ENCODE measurements around the gene TBX21. TPM values are rescaled to one million over a fixed set of nuclear protein-coding genes. Genes with fewer than 3 reads are reported as not detected.

The TBX21 gene
- total and polyA plus RNA-seq, 2 of the 4 experiments (the other 2 are of a cell fraction), result not detected

- intact Hi-C loops (cut with micrococcal nuclease) (no loop called here), dilution Hi-C loops (cut with HindIII; ENCODE audit: low sequenced_read_pairs, unreplicated experiment) (no loop called here), in situ Hi-C loops (cut with MboI; ENCODE audit: low sequenced_read_pairs) (no loop called here)
- Histone ChIP-seq H3K79me1 (ENCODE audit: low read depth in 1 of 2, low read length in 2 of 2) (no peaks in the 10 kb centered on the region), H2BK20ac (ENCODE audit: low read depth, low read length) (no peak overlapping the region), H3K9me1 (ENCODE audit: insufficient read depth, low read length) (peaks cover 5% of the 10 kb centered on the region; the same call in 1 of the 2 replicates), H3K56ac (ENCODE audit: extremely low read depth, insufficient read depth, low read length) (no peak overlapping the region), H2AK5ac (ENCODE audit: low read depth, low read length) (no peak overlapping the region), H2BK15ac (ENCODE audit: low read depth, low read length) (no peak overlapping the region), H2AFZ (replicated peaks; ENCODE audit: low read length, poor library complexity) (no peak overlapping the region), H3K9ac (ENCODE audit: low read depth, low read length) (no peak overlapping the region), H4K5ac (ENCODE audit: low read depth, low read length) (no peak overlapping the region), H4K20me1 (ENCODE audit: insufficient read depth, low read length) (peaks cover 36% of the 10 kb centered on the region), H3K14ac (replicated peaks; ENCODE audit: low read depth, low read length) (no peak overlapping the region), H3K18ac (ENCODE audit: low read depth, low read length) (no peak overlapping the region), H2AK9ac (replicated peaks; ENCODE audit: low read depth, low read length, poor library complexity) (no peak overlapping the region), H4K8ac (ENCODE audit: low read depth in 2 of 2, low read length in 2 of 2) (no peak overlapping the region), H2BK120ac (ENCODE audit: low read depth, low read length) (no peak overlapping the region), H3K4me3 (ENCODE audit: insufficient read depth, low read depth, low read length) (no peak overlapping the region), H2BK5ac (ENCODE audit: low read depth, low read length, poor library complexity, severe bottlenecking) (no peak overlapping the region), H3K4ac (ENCODE audit: low read depth, low read length) (no peak overlapping the region), H3K4me2 (ENCODE audit: low read depth, low read length) (no peak overlapping the region), H3K27ac (ENCODE audit: insufficient read depth, low read length) (no peak overlapping the region), H3K4me1 (ENCODE audit: control insufficient read depth, insufficient read depth, low read length) (peaks cover 22% of the 10 kb centered on the region), H3K36me3 (ENCODE audit: control insufficient read depth, insufficient read depth, low read length) (peaks cover 4% of the 10 kb centered on the region; the same call in 1 of the 2 replicates), H4K91ac (ENCODE audit: insufficient read depth, low read depth, low read length) (no peak overlapping the region), H3K23ac (ENCODE audit: low read depth, low read length) (no peak overlapping the region), H3K27me3 (ENCODE audit: control insufficient read depth, insufficient read depth, low read length) (peaks cover 83% of the 10 kb centered on the region), H3K9me3 (ENCODE audit: control insufficient read depth, insufficient read depth, low read length) (no peaks in the 10 kb centered on the region)
- no TSS peak for BruUV-seq (replicated peaks)
- WGBS, 2 experiments (ENCODE audit: extremely low coverage in 2 of 2, insufficient read length in 1 of 2), result no CpG with 5 or more reads among the region's 10 CpGs
- ATAC-seq (ENCODE audit: low read depth), result no peak
- DNase-seq, result no peak
- CTCF ChIA-PET, result no interaction called here
- TF ChIP-seq CEBPB (IDR thresholded peaks at IDR 0.05; ENCODE audit: low read depth, low read length), result no peak
- TF ChIP-seq MAZ (IDR thresholded peaks at IDR 0.05; ENCODE audit: borderline replicate concordance, low read depth, low read length), result no peak
- no peak for TF ChIP-seq USF2 (IDR thresholded peaks at IDR 0.05; ENCODE audit: low read depth, low read length)
- TF ChIP-seq RAD21 (IDR thresholded peaks at IDR 0.05; ENCODE audit: low read length), result no peak
- no peak for TF ChIP-seq NFE2L2 (IDR thresholded peaks at IDR 0.05; ENCODE audit: low read depth, low read length)
- TF ChIP-seq FOS (IDR thresholded peaks at IDR 0.05; ENCODE audit: low read depth, low read length), result no peak
- TF ChIP-seq MAFK (IDR thresholded peaks at IDR 0.05; ENCODE audit: low read depth, low read length), result no peak
- TF ChIP-seq CTCF (conservative IDR thresholded peaks at IDR 0.05; ENCODE audit: low read depth, low read length), result no peak
- TF ChIP-seq SMC3 (IDR thresholded peaks at IDR 0.05; ENCODE audit: low read depth, low read length), result no peak
- TF ChIP-seq POLR2A (IDR thresholded peaks at IDR 0.05; ENCODE audit: low read depth, low read length), result no peak
- no peak for TF ChIP-seq MXI1 (IDR thresholded peaks at IDR 0.05; ENCODE audit: borderline replicate concordance, low read depth, low read length)
- no peak for TF ChIP-seq RFX5 (IDR thresholded peaks at IDR 0.05; ENCODE audit: low read depth, low read length)
- TF ChIP-seq RCOR1 (IDR thresholded peaks at IDR 0.05; ENCODE audit: insufficient replicate concordance, low read length), result no peak
- POLR2A ChIA-PET (ENCODE audit: unreplicated experiment), result no interaction called here
These were observed 17.2 kb upstream of the TBX21 start for GRCh38 chr17:47715669-47716325.

Data from IMR-90 (cell line).